Tibial artery (tissue), 4 donors: ENCODE measurements around the gene KRTAP5-9.
A peak's percentile ranks its signal among the peaks of the same experiment; 100 is the strongest.
"Not testable (repeated sequence)": the region's sequence is repeated elsewhere in the genome, so short reads cannot be mapped to it uniquely, and the experiment has no call there.

Source experiments
- DNase-seq, 2 donors: peaks; one replicate each; pipeline ENCODE4 v3.0.0-alpha.2; 2019
- H3K27ac ChIP-seq, 2 donors: fragments of 200-600 bp; sonication (generic) in 1 of 2; 1 replicate in 1 of 2; 2 replicates in 1 of 2; pipeline ENCODE4 v1.5.1; 2018 to 2019; ENCODE audit warnings: mild to moderate bottlenecking in 1 of 2
- H3K27me3 ChIP-seq, 2 donors: fragments of 200-600 bp; sonication (generic) in 1 of 2; one replicate each; pipeline versions ENCODE4 v1.5.1 to v1.6.0; 2016 to 2019
- H3K36me3 ChIP-seq, 3 donors: fragments of 200-600 bp; sonication (generic) in 2 of 3; one replicate each; pipeline ENCODE4 v1.5.1; 2016 to 2019; ENCODE audit warnings: mild to moderate bottlenecking in 2 of 3
- H3K4me1 ChIP-seq, 4 donors: fragments of 200-600 bp; sonication (generic) in 2 of 4; 1 replicate in 3 of 4; 2 replicates in 1 of 4; pipeline ENCODE4 v1.5.1; 2016 to 2019
- H3K4me3 ChIP-seq, 2 donors: fragments of 200-600 bp; sonication (generic) in 1 of 2; 1 replicate in 1 of 2; 2 replicates in 1 of 2; pipeline ENCODE4 v1.5.1; 2018 to 2019; ENCODE audit warnings: mild to moderate bottlenecking in 2 of 2
- H3K9me3 ChIP-seq, 3 donors: fragments of 200-600 bp; sonication (generic) in 1 of 3; one replicate each; pipeline ENCODE4 v1.5.1; 2016 to 2019
- CTCF ChIP-seq, 2 experiments: fragments of 200-600 bp in 1 of 2; fragments of 450-650 bp in 1 of 2; IDR thresholded peaks; one replicate each; pipeline ENCODE4 v1.5.1; 2017 to 2019; ENCODE audit warnings: antibody characterized with exemption in 2 of 2, mild to moderate bottlenecking in 1 of 2, moderate library complexity in 1 of 2
- intact Hi-C: fragments of 100-400 bp; cut with DNase I; formaldehyde crosslinking; loops from one replicate; pipeline ENCODE4 v1.15.0; 2023; ENCODE audit warnings: low total_unique reads

Gene KRTAP5-9

GRCh38 chr11:71527576-71528210, 20.5 kb upstream of the KRTAP5-9 start:
- no peak overlapping the region for H3K27ac ChIP-seq
- peak in 1 of 2 donors; percentile 25 for DNase-seq
- intact Hi-C loops: no loop called here
- peaks cover 0 to 14% (median 11%) of the 10 kb centered on the region in 3 donors for H3K9me3 ChIP-seq
- H3K4me1 ChIP-seq: no peaks in the 10 kb centered on the region
- H3K27me3 ChIP-seq: no peaks in the 10 kb centered on the region
- no peak for TF ChIP-seq CTCF (IDR thresholded peaks at IDR 0.05)
- no peaks in the 10 kb centered on the region for H3K36me3 ChIP-seq
- no peak overlapping the region for H3K4me3 ChIP-seq

GRCh38 chr11:71530602-71531001, 17.6 kb upstream of the KRTAP5-9 start:
- TF ChIP-seq CTCF (IDR thresholded peaks at IDR 0.05): no peak
- DNase-seq: peak in 1 of 2 donors; percentile 27
- no peaks in the 10 kb centered on the region for H3K27me3 ChIP-seq
- intact Hi-C loops: no loop called here
- H3K27ac ChIP-seq: no peak overlapping the region
- no peaks in the 10 kb centered on the region for H3K36me3 ChIP-seq
- H3K4me1 ChIP-seq: no peaks in the 10 kb centered on the region
- H3K4me3 ChIP-seq: no peak overlapping the region
- peaks cover 0 to 5% (median 3%) of the 10 kb centered on the region in 3 donors for H3K9me3 ChIP-seq

GRCh38 chr11:71532036-71532610, 16.1 kb upstream of the KRTAP5-9 start:
- intact Hi-C loops: no loop called here
- Histone ChIP-seq H3K4me3 (no peak overlapping the region), H3K4me1 (no peaks in the 10 kb centered on the region), H3K27me3 (no peaks in the 10 kb centered on the region), H3K9me3 (no peaks in the 10 kb centered on the region), H3K27ac (no peak overlapping the region), H3K36me3 (no peaks in the 10 kb centered on the region)
- no peak for TF ChIP-seq CTCF (IDR thresholded peaks at IDR 0.05)
- DNase-seq: peak in 1 of 2 donors; percentile 6

GRCh38 chr11:71534711-71535608, 13.3 kb upstream of the KRTAP5-9 start:
- H3K36me3 ChIP-seq, H3K4me1 ChIP-seq, H3K9me3 ChIP-seq, H3K4me3 ChIP-seq, DNase-seq, H3K27ac ChIP-seq, H3K27me3 ChIP-seq, intact Hi-C loops: not testable (repeated sequence)

- Histone ChIP-seq H3K9me3 (no peaks in the 10 kb centered on the region), H3K4me1 (no peaks in the 10 kb centered on the region), H3K27ac (no peak overlapping the region), H3K36me3 (no peaks in the 10 kb centered on the region), H3K4me3 (no peak overlapping the region), H3K27me3 (no peaks in the 10 kb centered on the region)
- no peak for TF ChIP-seq CTCF (IDR thresholded peaks at IDR 0.05)
- intact Hi-C loops: no loop called here
- no peak for DNase-seq
These were observed 12.4 kb upstream of the KRTAP5-9 start for GRCh38 chr11:71535825-71536224.

GRCh38 chr11:71537537-71537936, 10.7 kb upstream of the KRTAP5-9 start:
- intact Hi-C loops: no loop called here
- no peaks in the 10 kb centered on the region for H3K9me3 ChIP-seq
- no peak for DNase-seq

GRCh38 chr11:71537977-71538665, 10.1 kb upstream of the KRTAP5-9 start, which contains the start of gene KRTAP5-8:
TSS of gene KRTAP5-8 (plus strand) at chr11:71538025. CDS start at chr11:71538056, 31 bp downstream.
- H3K4me1 ChIP-seq, H3K36me3 ChIP-seq, DNase-seq, H3K27me3 ChIP-seq, H3K27ac ChIP-seq, intact Hi-C loops, H3K4me3 ChIP-seq, H3K9me3 ChIP-seq: not testable (repeated sequence)

More at GRCh38 chr11:71537537-71537936, 10.7 kb upstream of the KRTAP5-9 start:
- Histone ChIP-seq H3K27me3 (no peaks in the 10 kb centered on the region), H3K27ac (no peak overlapping the region), H3K36me3 (no peaks in the 10 kb centered on the region), H3K4me1 (no peaks in the 10 kb centered on the region), H3K4me3 (no peak overlapping the region)
- no peak for TF ChIP-seq CTCF (IDR thresholded peaks at IDR 0.05)
